Effector memory CD8-positive, alpha-beta T cell (primary cell): ENCODE measurements around the gene SPRED3.
A peak's percentile ranks its signal among the peaks of the same experiment; 100 is the strongest.

Source experiments
- ATAC-seq: fragments of 150-1000 bp; cut with Tn5 transposase; replicated peaks from 2 replicates; pipeline ENCODE4 v1.10.0; 2021; ENCODE audit warnings: mild to moderate bottlenecking, moderate library complexity
- DNase-seq, 3 experiments: peaks; one replicate each; pipeline ENCODE4 v3.0.0; 2021
- H3K27ac Mint-ChIP-seq, 2 donors: one replicate each; pipeline ENCODE4 v1.8.0; 2022; ENCODE audit warnings: mild to moderate bottlenecking in 2 of 2, mixed read lengths in 2 of 2, moderate library complexity in 2 of 2
- H3K27me3 Mint-ChIP-seq, 2 donors: one replicate each; pipeline ENCODE4 v1.8.0; 2022; ENCODE audit warnings: mixed read lengths in 2 of 2
- H3K36me3 Mint-ChIP-seq: one replicate; pipeline ENCODE4 v1.8.0; 2022; ENCODE audit warnings: mild to moderate bottlenecking, moderate library complexity, mixed read lengths; ENCODE audit not compliant: insufficient read depth
- H3K4me1 Mint-ChIP-seq, 2 donors: one replicate each; pipeline ENCODE4 v1.8.0; 2022; ENCODE audit warnings: low read depth in 2 of 2, mixed read lengths in 2 of 2
- H3K4me3 Mint-ChIP-seq, 2 donors: one replicate each; pipeline ENCODE4 v1.8.0; 2022; ENCODE audit warnings: mild to moderate bottlenecking in 2 of 2, mixed read lengths in 2 of 2, moderate library complexity in 2 of 2
- H3K9me3 Mint-ChIP-seq, 2 donors: one replicate each; pipeline ENCODE4 v1.8.0; 2022; ENCODE audit warnings: mixed read lengths in 2 of 2

SPRED3 gene

GRCh38 chr19:38377052-38377451, 11.4 kb upstream of the SPRED3 start:
- peaks cover 28 to 31% of the 10 kb centered on the region in 2 donors for H3K4me1 Mint-ChIP-seq
- H3K27me3 Mint-ChIP-seq: no peaks in the 10 kb centered on the region
- peak overlapping the region in 1 of 2 donors; percentile 81 for H3K27ac Mint-ChIP-seq
- ATAC-seq (no peak), DNase-seq (no peak)
- peaks cover 58% of the 10 kb centered on the region for H3K36me3 Mint-ChIP-seq
- peak overlapping the region; percentile 98 to 100 for H3K4me3 Mint-ChIP-seq
- H3K9me3 Mint-ChIP-seq: no peaks in the 10 kb centered on the region

- ATAC-seq: no peak
- H3K27ac Mint-ChIP-seq: no peak overlapping the region
- peaks cover 28 to 31% of the 10 kb centered on the region in 2 donors for H3K4me1 Mint-ChIP-seq
- no peak for DNase-seq
- no peaks in the 10 kb centered on the region for H3K27me3 Mint-ChIP-seq
- H3K36me3 Mint-ChIP-seq: peaks cover 74% of the 10 kb centered on the region
- no peaks in the 10 kb centered on the region for H3K9me3 Mint-ChIP-seq
- H3K4me3 Mint-ChIP-seq: peak overlapping the region in 1 of 2 donors; percentile 23
Measured at GRCh38 chr19:38378866-38379265, 9.6 kb upstream of the SPRED3 start.

GRCh38 chr19:38381138-38381537, 7.4 kb upstream of the SPRED3 start:
- Mint-ChIP-seq H3K27me3 (no peaks in the 10 kb centered on the region), H3K36me3 (peaks cover 67% of the 10 kb centered on the region), H3K4me1 (peaks cover 10 to 11% of the 10 kb centered on the region in 2 donors), H3K4me3 (no peak overlapping the region), H3K27ac (no peak overlapping the region), H3K9me3 (no peaks in the 10 kb centered on the region)
- no peak for DNase-seq
- no peak for ATAC-seq

DNA sequence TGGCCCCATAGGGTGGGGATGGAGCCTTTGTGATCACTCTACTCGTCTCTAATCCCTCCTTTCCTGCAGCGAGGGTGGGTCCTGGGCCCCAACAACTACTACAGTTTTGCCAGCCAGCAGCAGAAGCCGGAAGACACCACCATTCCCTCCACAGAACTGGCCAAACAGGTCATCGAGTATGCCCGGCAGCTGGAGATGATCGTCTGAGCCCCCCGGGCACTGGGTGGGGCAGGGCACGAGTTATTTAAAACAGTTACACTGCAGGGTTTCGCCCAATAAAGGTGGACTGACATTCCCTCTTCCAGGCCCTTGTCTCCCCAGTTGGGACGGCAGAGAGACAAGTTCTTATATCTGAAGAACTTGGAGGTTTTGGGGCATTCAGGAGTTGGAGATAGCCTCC, 5.3 kb upstream of the SPRED3 start:
- ATAC-seq: no peak
- Mint-ChIP-seq H3K4me3 (no peak overlapping the region), H3K4me1 (peaks cover 11 to 12% of the 10 kb centered on the region in 2 donors), H3K36me3 (peaks cover 65% of the 10 kb centered on the region), H3K27me3 (no peaks in the 10 kb centered on the region), H3K9me3 (no peaks in the 10 kb centered on the region), H3K27ac (no peak overlapping the region)
- no peak for DNase-seq

DNA sequence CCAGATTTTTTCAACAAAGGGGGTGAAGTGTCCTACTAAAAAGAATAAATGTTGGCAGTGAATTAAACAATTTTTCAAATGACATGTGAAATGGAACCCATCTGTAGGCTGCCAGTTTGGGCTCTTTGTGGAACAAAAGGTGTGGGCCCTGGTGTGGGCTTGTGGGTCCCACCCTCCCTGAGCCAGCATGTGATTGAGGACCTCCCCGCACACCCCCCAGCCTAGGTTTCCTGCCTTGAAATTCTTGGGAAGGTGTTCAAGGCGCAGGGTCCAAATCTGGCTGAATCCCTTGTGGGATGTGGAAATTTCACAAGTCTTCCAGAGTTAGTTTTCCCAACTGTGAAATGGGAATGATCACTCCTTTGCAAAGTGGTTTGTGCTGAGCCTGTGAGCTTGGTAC, 4.8 kb upstream of the SPRED3 start:
- H3K27ac Mint-ChIP-seq: no peak overlapping the region
- H3K27me3 Mint-ChIP-seq: no peaks in the 10 kb centered on the region
- ATAC-seq (no peak), DNase-seq (no peak)
- H3K4me3 Mint-ChIP-seq: no peak overlapping the region
- H3K36me3 Mint-ChIP-seq: peaks cover 60% of the 10 kb centered on the region
- no peaks in the 10 kb centered on the region for H3K9me3 Mint-ChIP-seq
- H3K4me1 Mint-ChIP-seq: peaks cover 13% of the 10 kb centered on the region in 2 donors

- Mint-ChIP-seq H3K9me3 (no peaks in the 10 kb centered on the region), H3K27ac (peak overlapping the region in 1 of 2 donors; percentile 63), H3K27me3 (no peaks in the 10 kb centered on the region), H3K4me3 (peak overlapping the region in 1 of 2 donors; percentile 49), H3K4me1 (peaks cover 12 to 15% of the 10 kb centered on the region in 2 donors), H3K36me3 (peaks cover 53% of the 10 kb centered on the region)
- DNase-seq: no peak
- ATAC-seq: no peak
Measured at GRCh38 chr19:38384209-38385027, 4.1 kb upstream of the SPRED3 start.

DNA sequence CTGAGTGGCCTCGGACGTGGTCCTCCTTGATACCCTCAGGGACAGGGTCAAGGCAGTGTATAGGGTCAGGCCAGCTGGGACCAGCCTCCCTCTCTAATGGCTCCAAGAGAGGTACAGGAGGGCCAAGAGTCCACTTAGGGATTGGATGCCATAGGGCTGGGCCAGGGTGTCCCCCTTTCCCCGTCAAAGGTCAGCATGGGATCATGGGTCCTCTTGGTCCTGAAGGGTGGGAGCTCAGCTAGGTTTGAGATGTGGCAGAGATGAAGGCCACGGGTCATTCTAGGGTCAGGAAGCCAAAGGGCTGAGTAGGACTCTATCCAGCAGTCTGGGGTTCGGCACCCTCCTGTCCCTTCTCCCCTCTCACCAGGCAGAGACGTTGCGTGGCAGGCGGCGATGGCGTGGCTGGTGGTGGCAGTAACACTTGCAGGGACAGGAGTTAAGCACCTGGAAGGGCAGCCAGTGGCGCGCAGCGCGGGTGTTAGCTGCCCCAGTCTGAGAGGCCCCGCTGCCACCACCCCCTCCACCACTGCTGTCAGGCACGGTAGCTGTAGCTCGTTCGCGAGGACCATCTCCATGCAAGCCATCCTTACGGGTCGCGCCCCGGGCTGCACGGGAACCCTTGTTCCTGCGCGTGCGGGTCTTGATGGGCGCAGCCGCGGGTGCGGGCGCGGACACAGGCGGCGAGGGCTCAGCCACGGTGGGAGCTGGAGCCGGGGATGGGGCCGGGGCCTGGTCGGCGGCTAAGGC, 3.3 kb upstream of the SPRED3 start:
- peak overlapping the region in 1 of 2 donors; percentile 63 for H3K27ac Mint-ChIP-seq
- peak overlapping the region in 1 of 2 donors; percentile 49 for H3K4me3 Mint-ChIP-seq
- no peak for DNase-seq
- H3K36me3 Mint-ChIP-seq: peaks cover 50% of the 10 kb centered on the region
- no peaks in the 10 kb centered on the region for H3K27me3 Mint-ChIP-seq
- peaks cover 13 to 14% of the 10 kb centered on the region in 2 donors for H3K4me1 Mint-ChIP-seq
- no peaks in the 10 kb centered on the region for H3K9me3 Mint-ChIP-seq
- ATAC-seq: no peak

DNA sequence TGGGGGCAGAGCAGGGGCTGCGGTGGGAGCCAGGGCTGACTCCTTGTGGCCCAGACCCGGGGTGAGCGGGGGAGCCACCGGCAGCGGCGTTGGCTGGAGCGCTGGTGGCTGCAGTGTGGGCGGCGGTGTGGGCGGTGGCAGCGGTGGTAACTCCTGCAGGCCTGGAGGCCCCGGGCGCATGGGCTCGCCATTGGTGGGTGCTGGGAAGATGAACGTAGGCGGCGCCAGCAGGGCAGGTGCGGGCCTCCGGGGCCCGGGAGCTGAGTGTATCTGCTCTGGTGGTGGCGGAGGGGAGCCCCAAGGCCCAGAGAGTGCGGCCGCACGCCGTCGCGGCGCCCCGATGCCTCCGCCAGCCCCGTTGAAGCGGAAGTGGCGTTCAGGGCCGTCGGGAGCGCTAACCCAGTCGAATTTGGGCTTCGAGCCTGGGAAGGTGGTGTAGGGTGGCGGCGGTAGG, 2.7 kb upstream of the SPRED3 start:
- Mint-ChIP-seq H3K9me3 (no peaks in the 10 kb centered on the region), H3K27me3 (no peaks in the 10 kb centered on the region), H3K4me3 (peak overlapping the region in 1 of 2 donors; percentile 37), H3K27ac (peak overlapping the region in 1 of 2 donors; percentile 26), H3K4me1 (peaks cover 11 to 12% of the 10 kb centered on the region in 2 donors), H3K36me3 (peaks cover 44% of the 10 kb centered on the region)
- ATAC-seq: peak; percentile 18
- peak in 1 of 3 experiments; percentile 26 for DNase-seq

- Mint-ChIP-seq H3K4me3 (peak overlapping the region; percentile 15 to 37), H3K9me3 (no peaks in the 10 kb centered on the region), H3K27ac (peak overlapping the region in 1 of 2 donors; percentile 26), H3K27me3 (no peaks in the 10 kb centered on the region), H3K4me1 (peaks cover 11 to 12% of the 10 kb centered on the region in 2 donors), H3K36me3 (peaks cover 39% of the 10 kb centered on the region)
- DNase-seq (no peak), ATAC-seq (no peak)
Measured at GRCh38 chr19:38386300-38386970, 2.1 kb upstream of the SPRED3 start.

- ATAC-seq (no peak), DNase-seq (no peak)
- H3K36me3 Mint-ChIP-seq: peaks cover 33% of the 10 kb centered on the region
- peak overlapping the region; percentile 83 to 85 for H3K4me3 Mint-ChIP-seq
- H3K27ac Mint-ChIP-seq: peak overlapping the region; percentile 69 to 72
- H3K27me3 Mint-ChIP-seq: no peaks in the 10 kb centered on the region
- no peaks in the 10 kb centered on the region for H3K9me3 Mint-ChIP-seq
- peaks cover 11 to 12% of the 10 kb centered on the region in 2 donors for H3K4me1 Mint-ChIP-seq
Measured at GRCh38 chr19:38386971-38387549, 1.4 kb upstream of the SPRED3 start.

DNA sequence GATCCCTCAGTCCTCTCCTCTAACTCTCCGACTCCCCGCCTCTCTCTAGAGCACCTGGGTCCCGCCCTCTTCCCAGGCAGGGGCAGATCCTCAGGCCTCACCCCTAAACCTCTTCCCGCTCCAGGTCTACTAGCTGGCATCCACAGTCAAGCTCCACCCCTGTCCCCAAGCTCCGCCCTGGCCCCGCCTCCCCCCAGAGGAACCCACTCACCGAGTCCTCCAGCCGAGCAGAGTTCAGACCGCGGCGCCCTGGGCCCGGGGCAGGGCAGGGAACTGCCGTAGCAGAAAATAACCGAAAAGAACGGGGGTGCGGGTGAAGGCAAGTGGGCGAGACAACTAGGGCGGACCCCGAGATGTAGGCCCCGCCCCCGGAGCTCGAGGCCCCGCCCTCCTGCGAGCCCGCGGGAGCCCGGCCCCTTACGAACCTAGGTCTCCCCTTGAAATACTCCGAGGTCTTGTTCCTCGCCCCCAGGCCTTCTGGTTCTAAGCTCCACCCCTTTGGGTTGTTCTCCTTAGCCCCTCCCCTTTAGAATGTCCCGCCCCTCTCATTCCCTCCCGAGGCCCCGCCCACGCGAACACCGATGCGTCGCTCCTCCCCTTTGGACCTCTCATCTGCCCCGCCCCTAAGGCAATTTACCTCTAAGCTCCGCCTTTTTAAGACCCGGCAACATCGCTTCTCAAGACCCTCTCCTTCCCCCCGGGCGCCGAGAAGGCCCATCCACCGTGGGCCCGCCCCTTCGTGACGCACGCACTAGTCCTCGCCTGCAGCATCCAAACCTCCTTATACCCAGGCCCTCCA, 748 bp upstream of the SPRED3 start, which contains the start of gene GGN:
GGN (minus strand) TSS at position 485 of the 799 bp plus-strand sequence. CDS start 773 bp downstream, outside the sequence.
- Mint-ChIP-seq H3K27ac (peak within 1 kb of the TSS; percentile 69 to 72), H3K27me3 (no peaks in the 10 kb centered on the region), H3K4me3 (peak within 1 kb of the TSS; percentile 83 to 85), H3K36me3 (peaks cover 26% of the 10 kb centered on the region), H3K9me3 (no peaks in the 10 kb centered on the region), H3K4me1 (peaks cover 11 to 12% of the 10 kb centered on the region in 2 donors)
- DNase-seq: peak; percentile 74 to 78 (median 76)
- ATAC-seq: peak; percentile 74
